ENCODE measurements around the gene CEMIP.
A peak's percentile ranks its signal among the peaks of the same experiment; 100 is the strongest.

The CEMIP gene

GRCh38 chr15:80936288-80937078 is 157.3 kb downstream of the CEMIP start:
- no peak for DNase-seq

DNA sequence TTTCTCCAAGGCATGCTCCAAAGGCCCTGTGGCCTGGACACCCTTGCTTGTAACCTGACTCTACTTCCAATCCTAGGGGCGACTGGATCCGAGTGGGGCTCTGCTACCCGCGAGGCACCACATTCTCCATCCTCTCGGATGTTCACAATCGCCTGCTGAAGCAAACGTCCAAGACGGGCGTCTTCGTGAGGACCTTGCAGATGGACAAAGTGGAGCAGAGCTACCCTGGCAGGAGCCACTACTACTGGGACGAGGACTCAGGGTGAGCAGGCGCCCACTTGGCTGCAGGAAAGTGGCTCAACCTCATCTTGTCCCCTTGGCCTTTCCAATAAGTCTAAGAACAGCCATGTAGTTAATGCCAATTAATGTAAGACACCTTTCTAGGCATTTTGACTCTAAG is 158.5 kb downstream of the CEMIP start:
- no peak for DNase-seq

- no peak for DNase-seq
Measured at GRCh38 chr15:80939216-80939615, 160.0 kb downstream of the CEMIP start.

DNA sequence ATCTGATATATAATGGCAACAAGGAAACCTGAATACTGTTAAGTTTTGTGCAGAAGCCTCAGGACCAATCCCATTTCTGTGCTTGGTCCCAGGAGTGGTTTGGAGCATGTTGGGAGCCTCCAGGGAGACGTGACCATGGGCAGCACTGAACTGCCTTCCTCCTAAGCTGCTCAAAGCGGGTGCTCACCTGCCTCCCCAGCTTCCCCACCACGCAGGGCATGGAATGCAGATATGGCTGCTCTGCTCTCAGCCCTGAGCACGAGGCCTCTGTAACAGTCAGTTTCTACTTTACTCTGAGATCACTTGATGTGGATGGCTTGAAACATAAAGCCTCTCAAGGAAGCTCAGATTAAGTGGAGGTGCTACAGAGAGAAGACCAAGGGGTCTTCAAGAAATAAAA is 161.2 kb downstream of the CEMIP start:
- DNase-seq, result no peak

DNA sequence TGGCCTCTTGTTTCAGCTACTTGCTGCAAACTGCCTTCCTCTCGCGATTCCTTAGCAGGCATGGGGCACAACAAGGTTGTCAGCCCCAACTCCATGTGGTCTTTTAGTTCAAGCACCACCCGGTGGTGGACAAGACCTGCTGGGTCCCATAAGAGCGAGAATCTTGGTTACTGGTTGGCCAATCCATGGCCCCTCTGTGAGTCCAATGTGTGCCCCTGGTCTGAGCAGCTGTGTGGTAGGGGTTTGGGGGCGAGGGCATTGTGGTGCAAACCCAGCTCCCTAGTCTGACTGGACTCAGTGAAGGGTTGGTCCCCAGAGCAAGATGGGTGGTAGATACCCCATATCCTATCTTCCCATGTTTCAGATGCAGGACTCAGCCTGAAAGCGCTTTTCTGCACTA is 161.7 kb downstream of the CEMIP start:
- DNase-seq, result no peak

DNA sequence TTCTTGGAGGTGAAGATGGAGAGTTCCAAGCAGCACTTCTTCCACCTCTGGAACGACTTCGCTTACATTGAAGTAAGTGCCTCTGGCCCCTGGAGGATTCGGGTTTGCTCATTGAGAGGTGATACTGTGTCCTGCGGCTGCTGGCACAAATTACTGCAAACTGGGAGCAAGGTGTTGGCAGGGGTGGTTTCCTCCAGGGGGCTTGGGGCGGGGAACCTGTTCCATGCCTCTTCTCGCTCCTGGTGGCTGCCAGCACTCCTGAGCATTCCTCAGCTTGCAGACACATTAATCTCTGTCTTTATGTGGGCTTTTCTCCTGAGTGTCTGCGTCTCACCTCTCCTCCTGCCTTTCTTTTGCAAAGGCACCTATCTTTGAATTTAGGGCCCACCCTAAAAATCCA is 163.1 kb downstream of the CEMIP start:
- no peak for DNase-seq

GRCh38 chr15:80942746-80943565 is 163.8 kb downstream of the CEMIP start:
- no peak for DNase-seq

GRCh38 chr15:80944818-80945217 is 165.6 kb downstream of the CEMIP start:
- no peak for DNase-seq

DNA sequence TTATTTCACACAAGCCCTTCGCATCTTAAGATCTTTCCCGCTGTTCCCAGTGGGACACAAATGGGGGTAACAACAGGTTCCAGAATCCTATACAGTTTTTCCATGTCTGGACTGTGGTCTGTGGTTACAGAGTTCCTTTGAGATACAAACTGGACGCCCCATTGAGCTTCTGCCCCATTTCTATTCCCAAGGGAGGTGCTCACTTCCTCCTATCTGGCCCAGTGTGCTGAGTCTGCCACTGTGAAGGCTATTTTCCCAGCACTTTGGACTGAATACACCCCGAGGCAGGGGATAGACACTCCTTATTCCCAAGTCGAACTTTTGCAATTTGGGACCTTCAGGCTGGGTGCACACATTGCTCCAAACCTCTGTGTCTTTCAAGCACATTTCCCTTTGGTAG is 166.4 kb downstream of the CEMIP start:
- no peak for DNase-seq

- DNase-seq, result no peak
Measured at GRCh38 chr15:80946576-80946975, 167.4 kb downstream of the CEMIP start.

- DNase-seq, result no peak
Measured at GRCh38 chr15:80948651-80949292, 169.6 kb downstream of the CEMIP start.

- no peak for DNase-seq
Measured at GRCh38 chr15:80949756-80950155, 170.6 kb downstream of the CEMIP start.

GRCh38 chr15:80950291-80951078 is 171.3 kb downstream of the CEMIP start:
- no peak for DNase-seq

GRCh38 chr15:80951941-80952340 is 172.8 kb downstream of the CEMIP start:
- no peak for DNase-seq

DNA sequence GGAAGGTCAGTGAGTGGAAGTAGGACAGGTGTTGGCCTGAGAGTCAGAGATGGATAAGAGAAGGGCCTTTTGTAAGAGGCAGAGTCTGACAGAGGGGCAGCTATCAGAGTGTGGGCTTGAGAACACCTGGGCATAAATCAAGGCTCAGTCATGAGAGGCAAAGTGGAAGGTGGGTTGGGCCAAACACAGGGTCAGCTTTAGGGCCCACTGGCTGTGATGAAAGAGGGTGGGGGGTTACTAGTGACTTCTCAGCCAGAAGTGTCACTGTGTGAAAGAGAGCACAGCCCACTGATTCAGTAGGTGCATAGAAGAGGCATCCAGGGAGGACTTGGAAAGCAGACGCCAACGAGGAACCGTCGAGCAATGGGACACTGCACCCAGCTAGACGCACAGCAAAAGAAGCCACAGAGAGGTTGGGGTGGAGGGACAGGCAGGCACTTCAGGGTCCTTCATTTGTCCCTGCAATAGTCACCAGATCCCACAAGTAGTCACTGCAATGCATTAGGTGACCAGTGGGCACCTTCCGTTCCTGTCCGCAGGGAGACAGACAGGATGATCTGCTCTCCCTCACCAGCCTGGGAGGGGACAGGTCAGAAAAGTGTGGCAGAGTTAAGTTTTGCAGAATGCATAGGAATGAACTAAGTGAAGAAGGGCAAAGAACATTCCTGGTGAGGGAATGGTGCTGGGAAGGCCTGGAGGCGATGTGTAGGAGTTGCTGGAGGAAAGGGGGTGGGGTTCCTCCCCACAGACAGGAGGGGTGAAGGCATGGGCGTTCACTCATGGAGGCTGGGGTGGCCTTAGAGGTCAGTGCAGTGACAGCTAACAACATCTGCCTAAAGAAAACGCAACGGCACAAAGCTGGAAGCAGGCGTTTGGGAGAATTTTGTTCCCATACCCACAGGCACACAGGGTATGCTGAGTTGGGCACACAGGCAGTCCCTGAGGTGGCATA is 174.1 kb downstream of the CEMIP start:
- no peak for DNase-seq

- no peak for DNase-seq
Measured at GRCh38 chr15:80953953-80954778, 175.0 kb downstream of the CEMIP start.

- DNase-seq, result peak; percentile 87
Measured at GRCh38 chr15:80955571-80956452, 176.6 kb downstream of the CEMIP start.

- DNase-seq, result no peak
Measured at GRCh38 chr15:80957556-80957955, 178.4 kb downstream of the CEMIP start.

GRCh38 chr15:80957976-80958375 is 178.8 kb downstream of the CEMIP start:
- DNase-seq, result no peak

Measured in activated CD4-positive, alpha-beta T cell treated with anti-CD3 and anti-CD28 coated beads, Interleukin-2, Interleukin-6, amounts not matched to agents 100 ng/mL and 50 ng/mL, durations not matched to agents 16 hours and 8 hours (primary cell).